GM18951 (cell line): ENCODE measurements around the gene RBM33.

ENCODE experiments used
- POLR2A ChIP-seq: IDR thresholded peaks from 4 replicates; pipeline ENCODE4 v1.6.1; 2011; ENCODE audit warnings: mild to moderate bottlenecking; ENCODE audit not compliant: insufficient read length, insufficient read depth; ENCODE audit errors: extremely low read depth
- in situ Hi-C: fragments of 300-500 bp; cut with MboI; formaldehyde crosslinking; loops from one replicate; pipeline ENCODE4 v1.12.0; 2022; ENCODE audit warnings: low sequenced_read_pairs, mixed read lengths, inconsistent platforms; ENCODE audit not compliant: unreplicated experiment

RBM33 gene

DNA sequence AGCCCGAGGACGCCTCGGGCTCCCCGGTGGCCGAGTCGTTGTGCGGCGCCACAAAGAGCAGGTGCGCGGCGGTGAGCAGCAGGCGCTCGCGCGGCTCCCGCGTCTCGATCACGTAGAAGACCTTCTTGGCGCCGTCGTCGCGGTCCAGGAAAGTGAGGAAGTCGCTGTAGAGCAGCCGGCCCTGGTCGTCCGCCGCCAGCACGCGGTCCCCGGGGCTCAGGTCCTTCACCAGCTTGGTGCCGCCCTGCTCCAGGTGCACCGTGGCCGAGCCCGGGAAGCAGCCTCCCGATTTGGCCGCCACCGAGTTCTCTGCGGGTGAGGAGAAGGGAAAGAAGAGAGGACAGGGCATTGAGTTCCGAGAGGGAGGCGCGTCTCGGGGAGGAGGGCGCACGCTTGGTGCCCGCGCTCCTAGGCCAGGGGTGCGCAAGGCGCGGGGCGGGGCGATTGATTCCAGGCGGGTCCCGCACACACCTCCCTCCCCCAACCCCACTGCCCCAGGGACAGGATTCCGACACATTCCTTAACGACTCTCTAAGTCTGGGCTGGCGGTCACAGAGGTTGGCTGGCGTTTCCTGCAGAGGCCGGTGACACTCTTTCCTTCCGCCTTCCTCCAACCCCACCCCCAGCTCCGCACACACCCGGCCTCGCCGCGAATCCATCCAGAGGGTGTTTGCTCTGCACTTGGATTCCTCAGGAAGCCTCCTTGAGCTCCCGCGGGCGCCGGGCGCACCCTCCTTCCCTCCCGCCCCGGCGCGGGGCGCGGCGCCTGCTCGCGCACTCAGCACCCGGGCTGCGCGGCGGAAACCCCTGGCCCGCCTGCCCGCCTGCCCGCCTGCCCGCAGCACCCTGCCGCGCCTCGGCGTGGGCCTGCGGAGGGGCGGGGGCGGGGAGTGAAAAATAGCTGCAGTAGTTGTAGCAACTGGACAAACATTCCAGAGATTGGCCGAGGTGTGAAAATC lies 159.2 kb downstream of the RBM33 start:
- in situ Hi-C loops = loop anchor here (10.0 kb wide), 1 partner anchor 1011 kb away; no protein-coding TSS in a partner anchor
- TF ChIP-seq POLR2A = no peak

DNA sequence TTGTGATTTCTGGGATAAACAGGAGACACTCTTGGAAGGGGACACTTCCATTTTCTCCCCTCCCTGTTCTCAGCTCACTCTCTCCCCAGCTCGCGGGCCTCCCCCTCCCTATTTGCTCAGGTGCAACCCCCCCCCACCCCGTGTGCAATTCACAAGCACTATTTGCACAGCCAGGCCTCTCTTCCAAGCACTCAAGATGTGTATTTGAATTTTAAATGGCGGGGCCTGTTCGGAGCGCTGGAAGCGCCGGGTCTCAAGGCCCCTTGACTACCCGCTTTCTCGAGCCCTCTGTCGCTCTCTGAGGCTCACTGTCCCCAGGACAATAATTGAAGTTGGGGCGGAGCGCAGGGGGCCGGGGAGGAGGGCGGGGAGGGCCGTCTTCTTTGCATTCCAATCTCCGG lies 160.0 kb downstream of the RBM33 start:
- in situ Hi-C loops = loop anchor here (10.0 kb wide), 1 partner anchor 1010 kb away; no protein-coding TSS in a partner anchor

DNA sequence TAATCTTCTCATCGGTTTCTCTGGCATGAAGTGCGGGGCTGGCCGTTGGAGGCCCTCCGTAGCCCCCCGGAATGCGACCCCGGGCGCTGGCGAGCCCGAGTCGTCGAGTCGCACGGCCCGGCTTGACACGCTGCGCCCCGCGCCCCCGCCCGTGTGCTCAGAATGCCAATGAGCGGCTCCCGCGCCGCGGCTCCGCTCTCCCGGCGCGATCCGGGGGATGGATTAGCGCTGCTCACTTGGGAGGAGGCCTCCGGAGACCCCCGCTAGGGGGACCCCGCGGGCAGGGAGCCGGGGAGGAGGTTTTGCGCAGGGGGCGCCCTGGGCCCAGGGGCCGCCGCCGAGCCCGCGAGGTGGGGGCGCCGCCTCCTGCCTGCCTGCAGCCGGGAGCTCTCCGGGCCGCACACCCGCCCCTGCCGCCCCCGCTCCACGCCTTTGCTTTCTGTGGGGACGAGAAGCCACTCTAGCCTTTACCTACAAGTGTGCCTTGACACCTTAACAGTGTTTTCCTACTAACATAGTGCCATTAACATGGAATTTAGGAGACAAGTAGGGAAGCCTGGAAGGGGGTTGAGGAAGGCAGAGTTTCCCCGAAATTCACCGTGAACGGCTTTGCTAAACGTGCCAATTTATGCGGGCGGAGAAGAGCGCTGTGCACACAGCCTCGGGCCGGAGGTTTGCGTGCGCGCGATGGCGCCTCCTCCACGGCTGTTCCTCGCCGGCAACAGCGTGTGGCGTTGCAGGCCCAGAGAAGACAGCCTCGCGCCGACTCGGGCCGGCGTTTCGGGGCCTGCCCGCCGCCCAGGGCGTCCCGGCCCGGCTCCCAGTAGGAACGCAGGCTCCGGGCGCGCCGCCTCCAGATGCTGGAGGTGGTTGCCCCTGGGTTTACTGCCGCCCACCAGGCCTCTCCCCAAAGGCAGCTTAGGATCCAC lies 160.7 kb downstream of the RBM33 start:
- TF ChIP-seq POLR2A = no peak
- in situ Hi-C loops = loop anchor here (10.0 kb wide), 1 partner anchor 1010 kb away; no protein-coding TSS in a partner anchor

More for the DNA sequence above, 160.0 kb downstream of the RBM33 start:
- no peak for TF ChIP-seq POLR2A

DNA sequence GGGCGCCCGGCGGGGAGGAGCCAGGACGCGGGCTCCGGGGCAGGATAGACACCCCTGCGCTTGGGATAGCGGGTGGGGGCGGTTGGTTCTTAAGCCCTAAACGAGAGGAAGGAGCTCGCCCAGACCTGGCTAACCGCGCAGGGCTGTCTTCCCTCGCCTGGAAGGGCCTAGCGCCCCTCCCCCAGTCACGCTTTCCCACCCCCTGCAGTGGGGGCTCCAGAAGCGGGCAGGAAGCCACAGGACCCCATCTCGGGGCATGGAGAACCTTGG lies 161.3 kb downstream of the RBM33 start:
- in situ Hi-C loops = loop anchor here (10.0 kb wide), 1 partner anchor 1009 kb away; no protein-coding TSS in a partner anchor
- no peak for TF ChIP-seq POLR2A

DNA sequence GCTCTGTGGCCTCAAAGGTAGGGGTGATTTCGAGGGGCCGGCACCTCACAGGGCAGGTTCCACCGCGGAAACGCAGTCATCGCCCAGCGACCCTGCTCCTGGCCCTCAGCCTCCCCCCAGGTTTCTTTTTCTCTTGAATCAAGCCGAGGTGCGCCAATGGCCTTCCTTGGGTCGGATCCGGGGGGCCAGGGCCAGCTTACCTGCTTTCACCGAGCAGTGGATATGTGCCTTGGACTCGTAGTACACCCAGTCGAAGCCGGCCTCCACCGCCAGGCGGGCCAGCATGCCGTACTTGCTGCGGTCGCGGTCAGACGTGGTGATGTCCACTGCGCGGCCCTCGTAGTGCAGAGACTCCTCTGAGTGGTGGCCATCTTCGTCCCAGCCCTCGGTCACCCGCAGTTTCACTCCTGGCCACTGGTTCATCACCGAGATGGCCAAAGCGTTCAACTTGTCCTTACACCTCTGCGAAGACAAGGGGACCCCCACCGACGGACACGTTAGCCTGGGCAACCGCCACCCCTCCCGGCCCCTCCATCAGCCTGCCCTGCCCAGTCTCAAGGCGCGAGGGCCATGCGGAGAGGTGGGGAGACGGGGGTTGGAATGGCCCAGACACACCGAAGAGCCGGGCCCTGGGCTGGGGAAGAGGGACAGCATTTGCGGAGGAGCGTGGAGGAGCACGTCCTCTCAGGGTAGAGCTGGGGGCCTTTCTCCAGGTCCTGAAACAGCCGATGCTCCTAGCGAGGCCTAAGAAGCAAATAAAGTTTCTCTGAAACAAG lies 161.8 kb downstream of the RBM33 start:
- no peak for TF ChIP-seq POLR2A
- in situ Hi-C loops = loop anchor here (10.0 kb wide), 1 partner anchor 1009 kb away; no protein-coding TSS in a partner anchor

DNA sequence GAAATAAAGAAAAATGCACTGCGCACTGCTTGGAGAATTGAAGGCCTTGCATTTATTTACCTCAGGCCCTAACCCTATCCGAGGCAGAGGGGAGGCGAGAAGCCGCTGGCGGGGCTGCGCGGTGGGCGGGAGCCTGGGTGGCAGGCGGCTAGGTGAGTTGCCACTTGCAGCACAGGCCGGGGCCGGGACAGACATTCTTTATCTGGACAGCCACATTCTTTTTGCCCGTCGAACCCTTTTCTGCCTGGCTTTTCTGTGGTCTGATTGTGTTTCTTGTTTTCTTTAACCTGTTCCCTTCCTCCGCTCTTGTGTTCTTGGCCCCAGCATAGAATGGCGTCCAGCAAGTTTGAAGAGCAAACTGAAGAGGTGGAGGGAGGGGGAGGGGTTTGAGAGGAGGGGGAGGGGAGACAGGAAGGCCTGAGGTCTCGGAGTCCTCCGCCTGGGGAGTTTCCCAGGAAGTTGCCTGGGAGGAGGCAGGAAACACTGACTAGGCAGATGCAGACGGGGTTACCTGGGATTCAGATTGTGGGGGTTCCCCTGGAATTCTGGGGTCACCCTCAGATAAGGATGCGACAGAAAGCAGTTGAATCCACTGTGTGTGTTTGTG lies 162.7 kb downstream of the RBM33 start:
- in situ Hi-C loops = loop anchor here (10.0 kb wide), 1 partner anchor 1008 kb away; no protein-coding TSS in a partner anchor
- no peak for TF ChIP-seq POLR2A

DNA sequence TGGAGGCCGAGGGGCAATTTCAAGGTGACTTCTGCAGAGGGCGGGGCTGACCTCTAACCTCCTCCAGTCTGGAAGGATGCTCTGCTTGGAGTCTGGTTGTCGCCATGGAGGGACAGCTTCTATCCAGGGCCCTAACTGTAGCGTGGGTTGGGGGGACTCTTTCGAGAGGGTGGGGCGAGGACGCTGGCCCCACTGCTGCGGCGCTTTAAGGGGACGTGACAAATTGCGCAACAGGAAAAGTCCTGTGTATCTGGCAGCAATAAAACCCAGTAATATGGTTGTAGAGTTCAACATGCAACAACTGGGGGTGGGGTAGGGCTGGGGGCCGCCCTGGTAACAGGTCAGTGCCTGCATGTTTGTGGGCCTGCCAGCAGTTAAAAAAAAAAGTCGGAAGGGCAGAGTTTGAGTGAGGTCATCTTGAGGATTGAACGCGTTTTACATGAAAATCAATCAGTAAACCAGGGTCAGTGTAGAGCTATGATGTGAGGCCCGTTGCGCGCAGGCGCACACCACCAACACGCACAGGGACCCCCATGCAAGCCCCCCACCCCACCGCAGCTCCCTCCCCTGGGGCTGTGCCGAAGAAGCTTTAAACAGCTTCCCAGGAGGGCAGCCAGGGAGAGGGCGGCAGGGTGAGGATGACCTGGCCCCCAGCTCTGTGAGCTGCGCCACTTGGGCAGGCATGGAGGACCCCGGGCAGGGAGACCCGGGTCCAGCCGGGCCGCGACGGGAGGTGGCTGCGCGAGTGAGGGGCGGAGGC lies 163.5 kb downstream of the RBM33 start:
- no peak for TF ChIP-seq POLR2A
- in situ Hi-C loops = loop anchor here (10.0 kb wide), 1 partner anchor 1007 kb away; no protein-coding TSS in a partner anchor

DNA sequence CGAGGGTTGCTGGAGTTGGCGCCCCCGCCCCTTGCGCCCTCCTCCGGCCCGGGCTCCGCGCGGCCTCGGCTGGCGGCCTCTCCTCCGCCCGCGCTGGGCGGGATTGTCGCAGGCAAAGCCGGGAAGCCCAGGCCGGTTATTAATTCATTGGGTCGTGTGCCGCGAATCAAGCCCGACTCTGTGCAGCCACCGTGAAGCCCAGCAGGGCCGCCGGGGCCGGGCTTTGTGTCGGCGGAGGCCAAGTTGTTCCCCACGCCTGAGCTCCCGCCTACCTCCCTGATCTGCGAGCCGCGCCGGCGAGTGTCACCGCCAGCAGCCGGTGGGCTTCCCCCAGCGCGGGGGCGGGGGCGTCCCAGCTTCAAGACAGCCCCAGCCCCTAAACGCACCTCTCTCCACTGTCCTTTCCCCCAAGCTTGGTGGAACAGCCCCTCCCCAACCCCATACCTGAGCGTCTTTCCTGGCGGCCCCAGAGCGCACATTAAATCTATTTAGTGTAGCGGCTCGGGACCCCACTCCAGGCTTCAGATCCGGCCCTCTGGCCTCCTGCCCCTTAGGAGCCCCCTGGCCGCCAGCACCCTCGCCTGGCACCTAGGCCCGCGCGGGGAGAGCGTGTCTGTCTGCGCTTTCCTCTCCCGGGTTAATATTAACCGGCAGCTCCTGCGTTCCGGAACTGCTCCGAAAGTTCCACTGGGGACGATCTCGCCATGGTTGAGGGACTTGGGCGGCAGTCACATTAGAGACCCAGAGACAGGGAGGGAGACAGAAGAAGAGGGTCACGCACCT lies 164.3 kb downstream of the RBM33 start:
- no peak for TF ChIP-seq POLR2A
- in situ Hi-C loops = loop anchor here (10.0 kb wide), 1 partner anchor 1006 kb away; no protein-coding TSS in a partner anchor

DNA sequence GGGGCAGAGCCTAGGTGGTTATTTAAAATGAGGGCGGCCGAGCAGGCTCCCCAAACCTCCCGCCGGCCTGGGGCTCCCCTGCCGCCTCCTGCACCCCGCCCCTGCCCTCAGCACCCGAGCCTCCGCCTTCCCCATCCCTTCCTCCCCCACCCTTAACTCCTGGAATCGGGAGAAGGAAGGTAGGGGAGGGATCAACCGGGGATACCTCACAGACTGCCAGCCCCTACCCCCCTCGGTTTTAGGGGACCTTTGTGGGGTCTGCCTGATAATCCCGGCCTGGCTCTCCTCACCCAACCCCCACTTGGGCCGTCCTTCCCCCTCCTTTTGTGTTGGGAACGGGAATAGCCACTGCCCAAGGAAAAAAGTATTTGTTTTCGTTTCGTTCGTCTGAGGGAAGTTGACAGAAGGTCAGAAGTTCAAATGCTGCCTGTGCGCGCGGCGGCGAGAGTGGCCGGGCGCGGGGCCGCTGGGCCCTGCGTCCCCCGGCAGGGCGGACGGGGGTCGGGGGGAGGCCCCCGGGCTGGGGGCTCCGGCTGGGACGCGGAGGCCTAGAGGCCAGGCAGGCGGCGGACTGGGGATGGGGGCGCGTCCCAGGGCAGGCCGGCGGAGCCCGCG lies 165.0 kb downstream of the RBM33 start:
- TF ChIP-seq POLR2A = no peak
- in situ Hi-C loops = loop anchor here (10.0 kb wide), 1 partner anchor 1005 kb away; no protein-coding TSS in a partner anchor
